Retinal pigment epithelial cell (primary cell): ENCODE measurements around the gene SSC4D.
"Not testable (repeated sequence)": the region's sequence is repeated elsewhere in the genome, so short reads cannot be mapped to it uniquely, and the experiment has no call there.

Source experiments
- DNase-seq: peaks from one replicate; pipeline ENCODE4 v3.0.0-alpha.2; 2010; ENCODE audit warnings: low read depth
- H3K4me3 ChIP-seq: 2 replicates; pipeline ENCODE4 v1.5.1; 2011; ENCODE audit warnings: mild to moderate bottlenecking, low read length, control low read depth, moderate library complexity
- CTCF ChIP-seq: conservative IDR thresholded peaks from 2 replicates; pipeline ENCODE4 v1.5.1; 2011; ENCODE audit warnings: low read depth, low read length, control low read depth, inconsistent platforms

The SSC4D gene

GRCh38 chr7:76372984-76373833 lies 36.3 kb downstream of the SSC4D start:
- no peak for TF ChIP-seq CTCF
- peak; percentile 32 for DNase-seq
- H3K4me3 ChIP-seq: no peak overlapping the region

- DNase-seq: no peak
- no peak for TF ChIP-seq CTCF
- no peak overlapping the region for H3K4me3 ChIP-seq
Observed at GRCh38 chr7:76371396-76371795, 38.1 kb downstream of the SSC4D start.

GRCh38 chr7:76369018-76369417 lies 40.5 kb downstream of the SSC4D start:
- DNase-seq: no peak
- no peak overlapping the region for H3K4me3 ChIP-seq
- no peak for TF ChIP-seq CTCF

GRCh38 chr7:76368190-76368589 lies 41.3 kb downstream of the SSC4D start:
- no peak for TF ChIP-seq CTCF
- H3K4me3 ChIP-seq: no peak overlapping the region
- no peak for DNase-seq

- no peak overlapping the region for H3K4me3 ChIP-seq
- TF ChIP-seq CTCF: no peak
- no peak for DNase-seq
Observed at GRCh38 chr7:76364198-76364584, 45.3 kb downstream of the SSC4D start.

GRCh38 chr7:76363754-76364153 lies 45.7 kb downstream of the SSC4D start:
- not testable (repeated sequence) for H3K4me3 ChIP-seq, DNase-seq

GRCh38 chr7:76359978-76360638 lies 49.4 kb downstream of the SSC4D start:
- no peak for TF ChIP-seq CTCF
- no peak for DNase-seq
- H3K4me3 ChIP-seq: no peak overlapping the region
